NCI-H1092 treated with DMSO at 0.1 percent for 48 hours (cell line): ENCODE measurements around the gene KHDRBS2.

ENCODE experiments used
- DNase-seq: peaks from one replicate; lab custom pipeline; 2025; lab: John Stamatoyannopoulos, UW

The KHDRBS2 gene

GRCh38 chr6:62285612-62286469, at the start of gene KHDRBS2:
Gene KHDRBS2 (minus strand): TSS chr6:62286225.
- peak; percentile 7 for DNase-seq

- DNase-seq, result no peak
These were observed 42.6 kb upstream of the KHDRBS2 start for GRCh38 chr6:62328607-62329006.

- DNase-seq, result no peak
These were observed 38.8 kb upstream of the KHDRBS2 start for GRCh38 chr6:62324834-62325233.

- DNase-seq, result no peak
These were observed 37.9 kb upstream of the KHDRBS2 start for GRCh38 chr6:62323818-62324431.

GRCh38 chr6:62298745-62299392, 12.8 kb upstream of the KHDRBS2 start:
- no peak for DNase-seq

- DNase-seq, result no peak
These were observed 10.5 kb upstream of the KHDRBS2 start for GRCh38 chr6:62296541-62296940.

GRCh38 chr6:62288974-62289373, 2.9 kb upstream of the KHDRBS2 start:
- no peak for DNase-seq

- no peak for DNase-seq
These were observed 2.5 kb upstream of the KHDRBS2 start for GRCh38 chr6:62288562-62288961.

- no peak for DNase-seq
These were observed 432 bp upstream of the KHDRBS2 start for GRCh38 chr6:62286470-62286843.

- no peak for DNase-seq
These were observed 1.3 kb downstream of the KHDRBS2 start for GRCh38 chr6:62284725-62285124.

- no peak for DNase-seq
These were observed 2.1 kb downstream of the KHDRBS2 start for GRCh38 chr6:62283796-62284411.

- DNase-seq, result no peak
These were observed 2.7 kb downstream of the KHDRBS2 start for GRCh38 chr6:62283365-62283764.

GRCh38 chr6:62280099-62280498, 5.9 kb downstream of the KHDRBS2 start:
- DNase-seq, result no peak

- no peak for DNase-seq
These were observed 13.9 kb downstream of the KHDRBS2 start for GRCh38 chr6:62272114-62272513.

GRCh38 chr6:62265906-62266525, 20.0 kb downstream of the KHDRBS2 start:
- DNase-seq, result no peak

GRCh38 chr6:62262283-62262682, 23.7 kb downstream of the KHDRBS2 start:
- DNase-seq, result no peak

GRCh38 chr6:62246087-62246486, 39.9 kb downstream of the KHDRBS2 start:
- no peak for DNase-seq

- no peak for DNase-seq
These were observed 49.2 kb downstream of the KHDRBS2 start for GRCh38 chr6:62236784-62237183.

GRCh38 chr6:62229231-62229630, 56.8 kb downstream of the KHDRBS2 start:
- DNase-seq, result no peak

GRCh38 chr6:62217866-62218265, 68.2 kb downstream of the KHDRBS2 start:
- no peak for DNase-seq

- no peak for DNase-seq
These were observed 83.9 kb downstream of the KHDRBS2 start for GRCh38 chr6:62202078-62202477.

- no peak for DNase-seq
These were observed 93.4 kb downstream of the KHDRBS2 start for GRCh38 chr6:62192593-62192992.
